NCI-H1417 treated with DMSO at 0.1 percent for 48 hours (cell line): ENCODE results near the gene GRID2.
"Not testable (repeated sequence)": the region's sequence is repeated elsewhere in the genome, so short reads cannot be mapped to it uniquely, and the experiment has no call there.

Source experiments
- DNase-seq: peaks from one replicate; lab custom pipeline; 2025; lab: John Stamatoyannopoulos, UW

Gene GRID2

DNA sequence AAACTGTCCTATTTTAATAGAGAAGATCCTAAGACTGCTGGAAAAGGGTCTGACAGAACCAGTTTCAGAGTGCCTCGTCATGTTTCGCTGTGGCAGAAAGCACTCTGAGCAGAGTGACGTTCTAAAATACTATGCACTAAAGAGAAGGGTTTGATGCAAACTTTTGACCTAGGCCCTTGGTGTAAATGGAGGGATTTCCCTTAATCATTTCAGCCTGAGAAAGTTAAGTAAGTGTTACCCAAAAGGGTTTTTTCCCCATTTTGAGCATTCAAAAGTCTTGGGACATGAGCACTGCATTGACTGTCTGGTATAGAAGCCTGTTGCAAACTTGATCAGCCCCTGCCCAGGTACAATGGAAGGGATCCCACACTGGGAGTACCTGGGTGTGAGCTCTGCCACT is 1367.3 kb downstream of the GRID2 start:
- DNase-seq, result no peak

DNA sequence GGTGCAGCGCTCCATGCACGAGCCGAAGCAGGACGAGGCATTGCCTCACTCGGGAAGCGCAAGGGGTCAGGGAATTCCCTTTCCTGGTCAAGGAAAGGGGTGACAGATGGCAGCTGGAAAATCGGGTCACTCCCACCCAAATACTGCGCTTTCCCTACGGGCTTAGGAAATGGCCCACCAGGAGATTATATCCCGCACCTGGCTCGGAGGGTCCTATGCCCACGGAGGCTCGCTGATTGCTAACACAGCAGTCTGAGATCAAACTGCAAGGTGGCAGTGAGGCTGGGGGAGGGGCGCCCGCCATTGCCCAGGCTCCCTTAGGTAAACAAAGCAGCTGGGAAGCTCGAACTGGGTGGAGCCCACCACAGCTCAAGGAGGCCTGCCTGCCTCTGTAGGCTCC is 1373.2 kb downstream of the GRID2 start:
- not testable (repeated sequence) for DNase-seq

DNA sequence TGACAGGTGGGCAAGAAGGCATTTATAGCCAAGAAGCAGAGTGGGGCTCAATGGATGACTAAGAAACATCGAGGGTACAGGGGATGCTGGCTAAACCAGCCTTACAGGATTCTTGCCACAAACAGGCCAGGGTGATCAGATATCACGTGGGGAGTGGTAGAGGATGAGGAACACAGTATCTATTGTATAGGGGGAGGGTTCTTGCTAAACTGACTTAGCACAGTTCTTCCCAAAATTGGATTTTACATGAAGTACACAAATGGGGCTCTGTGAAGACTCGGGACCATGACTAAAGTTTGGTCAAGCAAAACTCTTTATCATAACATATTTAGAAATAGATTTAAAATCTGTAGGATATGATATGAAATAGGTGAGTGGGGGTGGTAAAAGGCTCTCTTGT is 1380.8 kb downstream of the GRID2 start:
- DNase-seq, result no peak

DNA sequence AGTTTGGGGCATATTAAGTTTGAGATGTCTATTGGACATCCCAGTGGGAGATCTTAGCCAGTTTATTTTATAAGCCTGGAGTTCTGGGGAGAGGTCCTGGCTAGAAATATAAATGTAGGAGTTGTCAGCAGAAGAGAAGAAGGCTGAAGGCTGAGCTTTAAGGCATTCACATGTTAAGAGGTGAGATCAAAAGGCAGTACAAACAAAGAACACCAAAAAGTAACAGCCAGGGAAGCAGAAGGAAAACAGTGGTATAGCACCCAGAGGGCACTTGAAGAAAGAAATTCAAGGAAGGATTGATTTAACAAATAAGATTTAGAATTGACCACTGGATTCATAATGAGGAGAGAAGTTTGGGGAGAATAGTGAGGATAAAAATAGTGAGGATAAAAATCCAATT is 1383.5 kb downstream of the GRID2 start:
- DNase-seq, result no peak

DNA sequence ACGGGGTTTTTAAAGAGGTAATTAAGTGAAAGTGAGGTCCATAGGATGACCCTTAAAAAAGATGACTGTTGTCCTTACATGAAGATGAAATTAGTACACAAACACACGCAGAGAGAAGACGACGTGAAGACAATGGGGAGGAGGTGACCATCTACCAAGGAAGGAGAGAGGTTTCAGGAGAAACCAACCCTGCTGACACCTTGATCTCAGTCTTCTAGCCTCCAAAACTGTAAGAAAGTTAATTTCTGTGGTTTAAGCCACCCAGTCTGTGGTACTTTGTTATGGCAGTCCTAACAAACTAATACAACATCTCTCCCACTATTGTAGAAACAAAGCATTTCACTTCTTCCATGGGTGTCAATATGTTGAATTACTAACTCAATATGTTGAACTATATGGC is 1385.2 kb downstream of the GRID2 start:
- DNase-seq, result no peak

DNA sequence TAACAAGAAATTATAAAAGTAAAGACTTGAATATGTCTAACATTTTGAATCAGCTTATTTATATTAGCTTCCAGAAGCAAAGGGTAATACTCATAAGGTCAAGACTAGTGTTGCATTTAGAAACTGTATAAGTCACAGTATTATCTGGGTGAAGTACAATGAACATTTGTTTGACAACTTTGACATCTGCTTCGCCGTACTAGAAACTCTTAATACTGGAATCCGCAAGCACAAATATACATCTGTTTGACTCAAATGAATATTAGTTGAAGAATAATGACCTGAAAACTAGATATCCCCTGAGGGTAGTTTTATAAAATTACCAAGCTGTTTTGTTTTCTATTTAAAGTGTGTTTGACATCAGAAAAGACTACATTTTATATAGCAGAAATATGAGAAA is 1389.4 kb downstream of the GRID2 start:
- no peak for DNase-seq

DNA sequence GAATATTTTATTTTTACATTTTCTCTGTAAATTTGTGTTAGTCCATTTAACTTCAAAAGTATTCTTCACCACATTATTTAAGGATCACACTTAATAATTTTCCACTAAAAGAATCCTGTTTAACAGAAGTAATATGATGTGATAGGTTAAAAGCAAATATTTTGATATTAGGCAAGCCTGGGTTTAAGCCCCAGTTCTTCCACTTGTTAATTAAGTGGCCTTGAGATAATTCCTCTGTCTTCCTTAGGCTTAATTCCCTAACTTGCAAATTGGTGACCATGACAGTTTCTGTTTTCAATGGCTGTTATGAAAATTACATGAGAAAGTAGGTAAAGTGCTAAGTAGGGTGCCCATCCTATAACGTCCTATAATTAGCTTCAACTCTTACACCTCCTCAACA is 1394.9 kb downstream of the GRID2 start:
- DNase-seq, result no peak

DNA sequence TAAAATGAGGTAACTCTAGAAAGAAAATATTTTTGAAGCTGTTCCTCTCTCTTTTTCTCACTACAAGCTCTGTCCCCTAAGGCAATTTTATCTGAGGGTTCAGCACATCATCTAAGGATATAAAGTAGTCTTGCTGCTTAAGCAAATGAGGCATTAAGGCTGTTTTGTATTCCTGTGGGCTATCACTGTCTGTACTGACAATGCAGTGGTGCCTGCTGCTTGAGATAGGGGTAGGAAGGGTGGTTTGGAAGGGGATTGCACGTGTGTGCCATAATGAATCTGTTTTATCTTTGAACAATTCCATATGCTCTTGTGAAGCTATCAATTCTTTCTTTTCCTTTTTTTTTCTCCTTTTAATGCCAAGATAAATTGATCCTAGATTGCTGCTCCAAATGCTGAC is 1396.8 kb downstream of the GRID2 start:
- no peak for DNase-seq

DNA sequence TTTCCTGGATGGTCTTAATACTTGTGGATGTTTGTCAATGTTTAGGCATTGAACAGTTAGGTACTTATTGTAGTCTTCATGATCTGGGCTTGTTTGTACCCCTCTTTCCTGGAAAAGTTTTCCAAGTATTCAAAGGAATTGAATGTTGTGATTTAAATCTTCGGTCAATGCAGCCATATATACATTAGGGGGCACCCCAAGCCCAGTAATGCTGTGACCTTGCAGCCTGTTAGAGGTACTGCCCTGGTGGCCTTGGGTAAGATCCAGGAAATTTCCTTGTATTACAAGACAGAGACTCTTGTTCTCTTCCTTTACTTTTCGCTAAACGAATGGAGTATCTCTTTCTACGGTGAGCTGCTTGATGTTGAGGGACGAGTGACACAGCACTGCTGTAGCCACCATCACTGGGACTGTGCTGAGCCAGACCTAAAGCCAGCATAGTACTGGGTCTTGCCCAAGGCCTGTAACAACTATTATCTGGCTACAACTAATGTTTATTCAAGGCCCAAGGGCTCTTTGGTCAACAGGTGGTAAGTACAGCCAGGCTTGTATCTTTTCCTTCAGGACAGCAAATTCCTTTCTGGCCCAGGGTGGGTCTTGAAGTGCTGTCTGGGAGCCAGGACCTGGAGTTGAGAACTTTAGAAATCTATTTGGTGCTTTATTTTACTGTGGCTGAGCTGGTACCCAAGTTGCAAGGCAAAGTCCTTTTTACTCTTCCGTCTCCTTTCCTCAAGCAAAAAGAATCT is 1406.5 kb downstream of the GRID2 start:
- DNase-seq, result no peak

DNA sequence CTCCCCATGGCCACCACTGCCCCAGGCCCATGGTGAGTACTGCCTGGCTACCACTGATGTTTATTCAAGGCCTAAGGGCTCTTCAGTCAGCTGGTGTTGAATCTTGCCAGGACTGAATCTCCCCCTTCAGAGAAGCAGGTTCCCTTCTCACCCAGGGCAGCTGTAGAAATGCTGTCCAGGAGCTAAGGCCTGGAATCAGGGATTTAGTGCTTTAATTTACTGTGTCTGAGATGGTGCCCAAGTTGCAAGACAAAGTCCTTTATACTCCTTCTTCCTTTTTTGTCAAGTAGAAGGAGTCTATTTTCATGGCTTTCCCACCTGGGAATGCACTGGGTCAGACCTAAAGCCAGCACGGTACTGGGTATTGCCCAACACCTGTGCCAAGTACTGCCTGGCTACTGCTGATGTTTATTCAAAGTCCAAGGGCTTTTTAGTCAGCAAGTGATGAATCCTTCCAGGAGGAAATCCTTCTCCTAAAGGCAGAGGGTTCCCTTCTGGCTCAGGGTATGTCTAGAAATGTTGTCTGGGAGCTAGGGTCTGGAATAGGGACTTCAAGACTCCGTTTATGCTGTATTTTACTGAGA is 1407.2 kb downstream of the GRID2 start:
- DNase-seq, result no peak

DNA sequence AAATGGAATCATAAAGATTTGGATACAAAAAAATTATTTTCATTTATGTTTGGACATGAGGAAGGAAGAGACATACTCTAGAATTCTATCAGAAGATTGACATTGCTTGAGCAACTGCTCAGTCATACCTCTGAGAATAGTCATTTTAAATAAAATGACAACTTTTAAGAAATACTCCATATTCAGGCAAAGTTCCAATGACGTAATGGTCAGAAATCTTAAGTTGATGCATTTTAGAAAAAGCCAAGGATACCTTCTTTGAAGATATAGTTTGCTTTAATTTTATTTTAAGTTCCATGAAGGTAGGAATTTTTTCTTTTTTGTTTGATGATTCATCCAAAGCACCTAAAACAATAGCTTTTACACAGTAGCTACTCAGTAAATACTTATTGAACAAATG is 1414.5 kb downstream of the GRID2 start:
- DNase-seq, result no peak

DNA sequence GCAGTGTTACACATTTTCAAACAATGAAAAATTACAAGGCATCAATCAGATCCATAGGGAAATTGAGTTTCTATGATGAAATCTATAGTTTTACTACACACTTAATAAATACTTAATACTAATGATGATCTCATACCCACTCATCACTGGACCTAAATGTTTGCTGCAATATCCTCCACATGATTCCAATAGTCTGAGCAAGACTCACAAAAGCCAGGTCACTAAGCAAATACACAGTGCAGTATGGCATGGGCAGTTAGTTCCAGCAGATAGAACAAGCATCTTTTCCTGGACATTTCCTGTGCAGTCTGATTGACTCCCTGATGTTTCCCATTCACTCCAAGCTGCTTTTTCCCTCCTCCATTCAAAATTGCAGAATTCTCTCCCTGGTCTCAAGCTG is 1415.8 kb downstream of the GRID2 start:
- no peak for DNase-seq

DNA sequence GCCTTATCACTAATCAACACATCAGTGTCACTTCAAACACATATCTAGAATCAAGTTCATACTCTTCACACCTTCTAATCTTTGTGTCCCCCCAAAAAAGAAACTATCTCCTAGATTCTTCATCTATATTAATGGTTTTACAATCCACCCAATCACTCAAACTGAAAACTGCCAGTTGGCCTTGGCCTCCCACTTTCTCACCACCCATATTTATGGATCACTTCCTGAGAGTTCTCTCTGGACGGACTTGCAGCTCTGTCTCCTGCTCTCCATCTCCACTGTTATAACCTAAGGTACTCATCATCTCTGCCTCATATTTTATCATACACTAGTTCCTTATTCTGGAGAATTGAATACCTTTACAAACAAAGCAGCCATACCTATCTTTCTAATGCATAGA is 1418.7 kb downstream of the GRID2 start:
- DNase-seq, result no peak

DNA sequence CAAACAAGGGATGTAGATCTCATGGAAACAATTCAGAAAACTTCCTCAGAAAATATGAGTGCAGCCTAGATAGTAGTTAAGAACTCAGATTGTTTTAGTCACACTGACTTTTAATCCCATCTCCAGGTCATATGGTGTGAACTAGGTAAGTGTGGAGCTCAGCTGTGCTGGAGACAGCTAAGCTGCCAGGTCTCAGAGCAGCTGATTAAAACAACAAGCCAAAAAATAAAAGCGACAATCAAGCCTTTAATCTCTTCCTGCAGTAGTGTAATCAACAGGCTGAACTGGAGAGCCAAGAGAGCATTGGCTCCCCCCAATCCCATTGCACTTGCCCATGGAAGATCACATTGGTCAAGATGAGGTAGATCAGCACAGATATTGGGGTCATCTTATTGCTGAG is 1426.5 kb downstream of the GRID2 start:
- no peak for DNase-seq

DNA sequence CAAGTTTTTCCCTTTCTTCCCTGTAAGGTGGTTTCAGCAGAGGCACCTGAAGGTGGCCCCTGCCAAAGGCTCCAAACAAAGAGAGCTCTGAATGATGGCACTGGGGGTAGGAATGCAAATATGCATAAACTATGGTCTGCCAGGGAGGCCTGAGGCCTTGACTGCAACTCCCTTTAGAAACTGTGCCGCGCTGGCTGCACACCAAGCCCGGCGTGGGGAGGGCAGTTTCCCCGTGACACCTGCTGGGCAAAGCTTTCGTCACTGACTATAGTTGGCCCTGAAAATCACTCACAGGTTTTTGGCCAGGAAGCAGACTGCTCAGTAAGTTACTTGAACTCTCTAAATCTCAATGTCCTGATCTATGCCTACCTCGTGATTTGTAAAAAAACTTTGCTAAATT is 1427.0 kb downstream of the GRID2 start:
- DNase-seq, result no peak

DNA sequence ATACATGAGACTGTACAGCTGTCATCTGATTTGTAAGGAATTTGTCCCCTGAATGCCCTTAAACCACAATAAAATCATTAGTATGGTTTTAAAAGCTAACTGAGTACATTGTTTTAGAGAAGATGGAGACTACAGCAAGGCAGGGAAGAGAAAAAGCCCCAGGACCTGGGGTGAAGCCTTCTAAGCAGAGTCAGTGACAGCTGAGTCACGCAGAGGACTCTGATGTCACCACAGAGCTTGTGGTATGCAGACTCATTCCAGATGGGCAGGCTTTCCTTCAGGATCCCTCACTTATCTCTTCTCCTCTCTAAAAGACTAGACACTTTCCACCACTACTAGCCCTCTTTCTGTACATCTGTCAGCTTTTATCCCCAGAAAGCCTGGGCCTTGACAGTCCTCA is 1427.7 kb downstream of the GRID2 start:
- DNase-seq, result no peak

DNA sequence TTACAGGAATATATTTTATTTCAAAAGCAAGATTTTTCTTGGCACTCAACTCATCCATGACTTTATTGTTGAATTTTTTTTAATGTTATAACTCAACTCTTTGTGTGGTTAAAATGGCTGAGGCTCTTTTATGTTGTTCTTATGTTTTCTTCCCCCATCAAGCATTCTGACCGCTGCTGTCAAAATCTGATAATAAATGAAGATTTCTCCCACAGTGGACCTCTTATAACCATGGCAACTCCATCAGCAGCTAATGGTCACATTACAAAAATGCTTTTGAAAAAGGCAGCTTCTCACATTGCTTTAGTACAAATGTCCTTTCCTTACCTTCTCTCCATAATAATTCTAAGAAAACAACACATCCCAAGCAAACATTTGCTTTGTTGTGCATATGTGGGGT is 1428.7 kb downstream of the GRID2 start:
- no peak for DNase-seq

DNA sequence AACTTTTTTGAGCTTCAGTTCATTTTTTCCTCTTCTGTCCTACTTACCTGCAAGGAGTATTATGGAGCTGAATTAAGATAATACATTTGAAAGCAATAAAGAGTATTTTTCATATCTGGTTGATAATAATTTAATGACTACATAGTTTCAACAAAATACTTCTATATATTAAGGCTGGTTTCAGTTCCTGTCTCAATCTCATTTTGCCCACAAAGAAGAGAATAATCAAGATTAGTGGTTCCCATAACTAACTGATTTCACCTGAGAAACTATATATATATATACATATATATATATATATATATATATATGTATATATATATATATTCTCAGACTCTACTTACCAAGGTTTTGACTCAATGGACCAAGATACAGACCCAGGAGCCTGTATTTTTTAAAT is 1437.1 kb downstream of the GRID2 start:
- no peak for DNase-seq

DNA sequence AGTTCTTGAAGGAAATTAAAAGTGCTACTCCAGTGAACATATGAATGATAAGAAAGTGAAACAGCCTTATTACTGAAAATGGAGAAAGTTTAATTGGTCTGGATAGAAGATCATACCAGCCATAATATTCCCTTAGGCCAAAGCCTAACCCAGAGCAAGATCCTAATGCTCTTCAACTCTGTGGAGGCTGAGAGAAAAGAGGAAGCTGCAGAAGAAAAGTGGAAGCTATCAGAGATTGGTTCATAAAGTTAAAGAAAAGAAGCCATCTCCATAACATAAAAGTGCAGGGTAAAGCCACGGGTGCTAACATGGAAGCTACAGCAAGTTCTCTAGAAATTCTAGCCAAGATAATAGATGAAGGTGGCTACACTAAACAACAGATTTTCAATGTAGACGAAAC is 1439.3 kb downstream of the GRID2 start:
- no peak for DNase-seq

DNA sequence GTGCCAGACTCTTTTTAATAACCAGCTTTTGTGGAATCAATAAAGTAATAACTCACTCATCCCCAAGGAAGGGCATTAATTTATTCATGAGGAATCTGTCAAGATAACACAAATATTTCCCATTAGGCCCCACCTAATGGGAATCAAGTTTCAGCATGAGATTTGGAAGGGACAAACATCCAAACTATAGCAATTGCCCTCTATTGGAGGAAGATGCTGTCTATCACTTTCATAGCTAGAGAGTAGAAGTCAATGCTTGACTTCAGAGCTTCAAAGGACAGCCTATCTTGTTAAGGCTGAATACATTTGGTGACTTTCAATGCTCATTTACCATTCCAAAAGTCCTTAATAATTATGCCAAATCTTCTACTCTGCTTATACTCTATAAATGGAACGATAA is 1439.9 kb downstream of the GRID2 start:
- no peak for DNase-seq

DNA sequence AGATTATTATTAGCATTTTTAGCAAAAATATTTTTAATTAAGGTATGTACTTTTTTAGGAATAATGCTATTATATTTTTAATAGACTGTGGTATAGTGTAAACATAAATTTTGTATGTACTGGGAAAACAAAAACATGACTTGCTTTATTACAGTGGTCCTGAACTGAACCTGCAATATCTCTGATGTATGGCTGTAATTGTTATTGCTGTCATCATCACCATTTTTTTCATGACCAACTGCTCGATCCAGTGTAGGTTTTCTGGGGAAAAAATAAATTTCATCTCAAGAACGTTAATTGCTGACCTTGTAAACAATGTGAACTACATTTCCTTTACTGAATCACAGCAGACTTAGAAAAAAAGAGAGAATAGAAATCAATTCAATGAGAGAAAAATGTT is 1441.2 kb downstream of the GRID2 start:
- no peak for DNase-seq

DNA sequence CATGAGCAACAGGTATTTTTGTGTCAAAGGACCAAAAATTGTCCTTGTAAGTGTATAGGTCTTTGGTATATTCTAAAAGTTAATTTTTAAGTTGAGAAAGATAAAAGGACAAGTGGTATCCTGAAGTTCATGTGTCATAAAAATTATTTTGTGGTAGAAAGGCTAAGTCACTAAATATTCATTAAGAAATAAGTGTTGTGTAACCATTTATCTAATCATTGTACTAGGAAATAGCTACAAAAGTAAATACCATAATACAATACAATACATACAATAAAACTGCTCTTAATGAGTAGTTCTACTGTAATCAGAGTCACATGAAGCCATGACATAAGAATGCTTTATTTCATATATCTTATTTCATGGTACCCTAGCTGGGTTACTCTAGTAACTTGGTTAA is 1442.3 kb downstream of the GRID2 start:
- DNase-seq, result no peak

DNA sequence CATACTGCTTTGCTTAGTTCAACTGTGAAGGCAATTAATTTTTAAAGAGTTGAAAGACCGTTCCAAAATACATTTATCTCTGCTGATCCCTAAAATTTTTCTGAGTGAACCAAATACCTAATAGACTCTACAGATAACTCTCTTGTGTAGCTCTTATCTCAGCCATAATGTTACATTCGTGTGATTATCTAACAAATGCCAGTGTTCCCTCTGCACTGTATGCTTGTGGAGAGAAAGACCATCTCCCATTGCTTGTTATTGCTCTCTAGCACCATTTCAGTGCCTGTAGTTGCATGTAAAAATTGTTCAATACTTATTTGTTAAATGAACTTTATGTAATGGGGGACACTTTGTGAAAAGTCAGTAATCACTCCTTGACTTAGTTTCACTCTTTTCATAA is 1443.5 kb downstream of the GRID2 start:
- no peak for DNase-seq
